Stimulated activated CD8-positive, alpha-beta memory T cell treated with anti-CD3 and anti-CD28 coated beads, Interleukin-12 subunit alpha, Interleukin-12 subunit beta, amount 100 ng/mL, for 4 hours (primary cell): ENCODE measurements around the gene RPH3AL.
"Not testable (repeated sequence)": the region's sequence is repeated elsewhere in the genome, so short reads cannot be mapped to it uniquely, and the experiment has no call there.

Source experiments
- DNase-seq: peaks from one replicate; pipeline ENCODE4 v3.0.0-alpha.2; 2020; ENCODE audit warnings: low read depth

Gene RPH3AL

GRCh38 chr17:282000-282911 is 70.4 kb downstream of the RPH3AL start:
- no peak for DNase-seq

- DNase-seq: no peak
These were observed 71.1 kb downstream of the RPH3AL start for GRCh38 chr17:281365-281999.

GRCh38 chr17:280901-281300 is 71.7 kb downstream of the RPH3AL start:
- DNase-seq: no peak

- no peak for DNase-seq
These were observed 72.4 kb downstream of the RPH3AL start for GRCh38 chr17:280216-280615.

GRCh38 chr17:279776-280175 is 72.8 kb downstream of the RPH3AL start:
- DNase-seq: no peak

- no peak for DNase-seq
These were observed 73.3 kb downstream of the RPH3AL start for GRCh38 chr17:279331-279730.

- DNase-seq: no peak
These were observed 73.9 kb downstream of the RPH3AL start for GRCh38 chr17:278676-279059.

GRCh38 chr17:278055-278675 is 74.4 kb downstream of the RPH3AL start:
- DNase-seq: no peak

- DNase-seq: no peak
These were observed 77.7 kb downstream of the RPH3AL start for GRCh38 chr17:274902-275301.

GRCh38 chr17:273981-274832 is 78.4 kb downstream of the RPH3AL start:
- DNase-seq: no peak

GRCh38 chr17:272856-273255 is 79.8 kb downstream of the RPH3AL start:
- not testable (repeated sequence) for DNase-seq

GRCh38 chr17:271928-272623 is 80.5 kb downstream of the RPH3AL start:
- not testable (repeated sequence) for DNase-seq

- no peak for DNase-seq
These were observed 82.7 kb downstream of the RPH3AL start for GRCh38 chr17:269616-270514.

GRCh38 chr17:266701-267667 is 85.6 kb downstream of the RPH3AL start:
- no peak for DNase-seq

GRCh38 chr17:266219-266618 is 86.4 kb downstream of the RPH3AL start:
- no peak for DNase-seq

GRCh38 chr17:265718-266117 is 86.9 kb downstream of the RPH3AL start:
- DNase-seq: no peak

- no peak for DNase-seq
These were observed 88.8 kb downstream of the RPH3AL start for GRCh38 chr17:263773-264172.

GRCh38 chr17:263271-263670 is 89.3 kb downstream of the RPH3AL start:
- no peak for DNase-seq

GRCh38 chr17:261635-262034 is 91.0 kb downstream of the RPH3AL start:
- no peak for DNase-seq
